PC-3 (cell line): ENCODE measurements around the gene JSRP1. TPM values are rescaled to one million over a fixed set of nuclear protein-coding genes. Genes with fewer than 3 reads are reported as not detected.
"Not testable (repeated sequence)": the region's sequence is repeated elsewhere in the genome, so short reads cannot be mapped to it uniquely, and the experiment has no call there.

ENCODE experiments used
- ATAC-seq: fragments of 200-7000 bp; cut with Tn5 transposase; 2 replicates; pipeline ENCODE4 v1.9.1; 2020; ENCODE audit warnings: mild to moderate bottlenecking, moderate library complexity
- BruUV-seq: library from RNA; stranded (reverse); fragments of 400-500 nt; replicated peaks from 2 replicates; lab custom pipeline; 2021; lab: Mats Ljungman, UMichigan
- CTCF ChIA-PET: fragments of 300-600 bp; sonication (Branson Sonifier 250); formaldehyde crosslinking; loops from one replicate; lab custom pipeline; 2022; ENCODE audit warnings: antibody characterized with exemption; lab: Charles Lee
- POLR2A ChIA-PET: fragments of 300-600 bp; sonication (Branson Sonifier 250); formaldehyde crosslinking; loops from one replicate; lab custom pipeline; 2022; ENCODE audit warnings: antibody characterized with exemption; ENCODE audit not compliant: unreplicated experiment; lab: Charles Lee
- DNase-seq: peaks from one replicate; pipeline ENCODE4 v3.0.0-alpha.2; 2015
- H2AFZ ChIP-seq: fragments of 300-600 bp; sonication (generic); 2 replicates; pipeline ENCODE4 v1.6.0; 2016; ENCODE audit warnings: antibody characterized with exemption, low read length
- H3F3A ChIP-seq: fragments of 300-600 bp; sonication (generic); one replicate; pipeline ENCODE4 v1.6.0; 2017; ENCODE audit warnings: antibody characterized with exemption, low read length, control low read depth, mild to moderate bottlenecking; ENCODE audit not compliant: unreplicated experiment
- H3K27ac ChIP-seq: fragments of 300-600 bp; sonication (generic); 2 replicates; pipeline ENCODE4 v1.5.1; 2016; ENCODE audit warnings: mild to moderate bottlenecking, low read length
- H3K27me3 ChIP-seq: fragments of 300-600 bp; sonication (generic); 2 replicates; pipeline ENCODE4 v1.6.1; 2016; ENCODE audit warnings: low read length, mixed read lengths
- H3K36me3 ChIP-seq: fragments of 300-600 bp; sonication (generic); 2 replicates; pipeline ENCODE4 v1.6.1; 2016; ENCODE audit warnings: low read depth, mixed run types, low read length, mixed read lengths
- H3K4me1 ChIP-seq: fragments of 300-600 bp; sonication (generic); 2 replicates; pipeline ENCODE4 v1.5.1; 2016; ENCODE audit warnings: low read length; ENCODE audit not compliant: insufficient read depth
- H3K4me2 ChIP-seq: fragments of 300-600 bp; sonication (generic); 2 replicates; pipeline ENCODE4 v1.6.0; 2016; ENCODE audit warnings: low read length
- H3K4me3 ChIP-seq: fragments of 300-600 bp; sonication (generic); 2 replicates; pipeline ENCODE4 v1.5.1; 2016; ENCODE audit warnings: mild to moderate bottlenecking, low read length, mixed read lengths
- H3K79me2 ChIP-seq: fragments of 300-600 bp; sonication (generic); 2 replicates; pipeline ENCODE4 v1.6.1; 2017; ENCODE audit warnings: low read length, mixed read lengths
- H3K9ac ChIP-seq: fragments of 300-600 bp; sonication (generic); 2 replicates; pipeline ENCODE4 v1.6.0; 2016; ENCODE audit warnings: mild to moderate bottlenecking, low read length
- H3K9me2 ChIP-seq: fragments of 300-600 bp; sonication (generic); replicated peaks from 2 replicates; pipeline ENCODE4 v1.6.1; 2016; ENCODE audit warnings: mixed run types, low read length, mixed read lengths
- H3K9me3 ChIP-seq: fragments of 300-600 bp; sonication (generic); 2 replicates; pipeline ENCODE4 v1.6.1; 2016; ENCODE audit warnings: low read length, mixed read lengths
- H4K20me1 ChIP-seq: fragments of 300-600 bp; sonication (generic); 2 replicates; pipeline ENCODE4 v1.6.1; 2016; ENCODE audit warnings: low read length, mixed read lengths
- EZH2 ChIP-seq: fragments of 300-600 bp; sonication (generic); IDR thresholded peaks from one replicate; pipeline ENCODE4 v1.6.1; 2017; ENCODE audit warnings: antibody characterized with exemption, mild to moderate bottlenecking, low read length; ENCODE audit not compliant: unreplicated experiment
- EZH2phosphoT487 ChIP-seq: fragments of 300-600 bp; sonication (generic); IDR thresholded peaks from 2 replicates; pipeline ENCODE4 v1.6.1; 2018; ENCODE audit warnings: mild to moderate bottlenecking, antibody characterized with exemption, low read length, borderline replicate concordance
- intact Hi-C: fragments of 100-400 bp; cut with micrococcal nuclease; formaldehyde crosslinking; loops from 2 replicates; pipeline ENCODE4 v1.9.0; 2023
- total RNA-seq: library from RNA; depleted of rRNA; stranded (reverse); fragments of >200 nt; gene quantifications from 2 replicates; pipeline ENCODE4 v1.2.3, GENCODE V29; 2014
- TF ChIP-seq, protein P1 (sequence below): fragments of 300-600 bp; sonication (generic); conservative IDR thresholded peaks from 2 replicates; pipeline ENCODE4 v1.5.1; 2017; ENCODE audit warnings: antibody characterized with exemption, low read depth, mild to moderate bottlenecking, low read length

JSRP1 gene
- total RNA-seq, 1 experiment from 2014 or later, result not detected

DNA sequence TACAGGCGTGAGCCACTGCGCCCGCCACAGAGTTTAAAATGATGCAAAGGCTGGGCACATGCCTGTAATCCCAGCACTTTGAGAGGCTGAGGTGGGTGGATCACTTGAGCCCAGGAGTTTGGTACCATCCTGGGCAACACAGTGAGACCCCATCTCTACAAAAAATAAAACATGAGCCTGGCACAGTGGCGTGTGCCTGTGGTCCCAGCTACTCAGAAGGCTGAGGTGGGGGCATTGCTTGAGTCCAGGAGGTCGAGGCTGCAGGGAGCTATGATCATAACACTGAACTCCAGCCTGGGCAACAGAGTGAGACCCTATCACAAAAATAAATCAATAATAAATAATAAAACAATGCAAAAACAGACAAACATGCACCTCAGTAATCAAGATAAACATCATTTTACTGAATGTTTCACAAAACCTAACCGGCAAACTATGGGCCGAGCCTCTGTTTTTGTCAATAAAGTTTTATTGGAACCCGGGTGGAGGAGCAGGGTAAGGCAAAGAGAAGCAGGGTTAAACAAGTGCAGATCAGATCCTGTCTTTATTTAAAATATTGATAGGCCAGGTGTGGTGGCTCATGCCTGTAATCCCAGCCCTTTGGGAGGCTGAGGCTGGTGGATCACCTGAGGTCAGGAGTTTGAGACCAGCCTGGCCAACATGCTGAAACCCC is 27.8 kb upstream of the JSRP1 start:
- no peaks in the 10 kb centered on the region for H4K20me1 ChIP-seq
- H3K27me3 ChIP-seq, result no peaks in the 10 kb centered on the region
- no peak overlapping the region for H3K4me3 ChIP-seq
- H3K79me2 ChIP-seq, result no peaks in the 10 kb centered on the region
- no peaks in the 10 kb centered on the region for H3K9me2 ChIP-seq
- CTCF ChIA-PET, result no interaction called here
- ATAC-seq, result no peak
- no TSS peak for BruUV-seq
- H3K9me3 ChIP-seq, result no peaks in the 10 kb centered on the region
- no peak overlapping the region for H3K27ac ChIP-seq
- TF ChIP-seq, protein P1, sequence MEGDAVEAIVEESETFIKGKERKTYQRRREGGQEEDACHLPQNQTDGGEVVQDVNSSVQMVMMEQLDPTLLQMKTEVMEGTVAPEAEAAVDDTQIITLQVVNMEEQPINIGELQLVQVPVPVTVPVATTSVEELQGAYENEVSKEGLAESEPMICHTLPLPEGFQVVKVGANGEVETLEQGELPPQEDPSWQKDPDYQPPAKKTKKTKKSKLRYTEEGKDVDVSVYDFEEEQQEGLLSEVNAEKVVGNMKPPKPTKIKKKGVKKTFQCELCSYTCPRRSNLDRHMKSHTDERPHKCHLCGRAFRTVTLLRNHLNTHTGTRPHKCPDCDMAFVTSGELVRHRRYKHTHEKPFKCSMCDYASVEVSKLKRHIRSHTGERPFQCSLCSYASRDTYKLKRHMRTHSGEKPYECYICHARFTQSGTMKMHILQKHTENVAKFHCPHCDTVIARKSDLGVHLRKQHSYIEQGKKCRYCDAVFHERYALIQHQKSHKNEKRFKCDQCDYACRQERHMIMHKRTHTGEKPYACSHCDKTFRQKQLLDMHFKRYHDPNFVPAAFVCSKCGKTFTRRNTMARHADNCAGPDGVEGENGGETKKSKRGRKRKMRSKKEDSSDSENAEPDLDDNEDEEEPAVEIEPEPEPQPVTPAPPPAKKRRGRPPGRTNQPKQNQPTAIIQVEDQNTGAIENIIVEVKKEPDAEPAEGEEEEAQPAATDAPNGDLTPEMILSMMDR, result no peak
- no peak for TF ChIP-seq EZH2phosphoT487
- TF ChIP-seq EZH2, result no peak
- H3F3A ChIP-seq, result no peaks in the 10 kb centered on the region
- intact Hi-C loops, result no loop called here
- DNase-seq, result no peak
- no peaks in the 10 kb centered on the region for H3K36me3 ChIP-seq
- no peak overlapping the region for H3K9ac ChIP-seq
- H3K4me1 ChIP-seq, result no peaks in the 10 kb centered on the region
- no peak overlapping the region for H3K4me2 ChIP-seq
- no peak overlapping the region for H2AFZ ChIP-seq
- POLR2A ChIA-PET, result no interaction called here

DNA sequence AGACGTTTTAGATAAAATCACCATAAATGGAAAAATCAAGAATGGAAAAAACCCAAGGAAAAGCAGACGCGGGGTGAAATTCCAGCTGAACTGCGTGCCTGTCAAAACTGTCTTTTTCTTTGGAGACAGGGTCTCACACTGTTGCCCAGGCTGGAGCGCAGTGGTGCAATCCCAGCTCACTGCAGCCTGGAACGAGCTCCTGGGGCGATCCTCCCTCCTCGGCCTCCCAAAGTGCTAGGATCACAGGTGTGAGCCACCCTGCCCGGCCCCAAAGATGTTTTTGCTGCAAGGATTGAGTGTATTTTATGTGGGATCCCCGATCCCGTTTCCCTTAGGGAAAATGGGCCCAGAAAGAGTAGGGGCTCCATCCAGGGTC is 26.6 kb upstream of the JSRP1 start:
- CTCF ChIA-PET, result no interaction called here
- Histone ChIP-seq H3K27me3 (no peaks in the 10 kb centered on the region), H3K27ac (no peak overlapping the region), H2AFZ (no peak overlapping the region), H3K36me3 (no peaks in the 10 kb centered on the region), H3K9me3 (no peaks in the 10 kb centered on the region), H3K4me1 (no peaks in the 10 kb centered on the region), H3K4me3 (no peak overlapping the region), H3K9ac (no peak overlapping the region), H3F3A (no peaks in the 10 kb centered on the region), H3K4me2 (no peak overlapping the region), H3K9me2 (no peaks in the 10 kb centered on the region), H3K79me2 (no peaks in the 10 kb centered on the region), H4K20me1 (no peaks in the 10 kb centered on the region)
- intact Hi-C loops, result no loop called here
- POLR2A ChIA-PET, result no interaction called here
- TF ChIP-seq EZH2 (no peak), EZH2phosphoT487 (no peak)
- TF ChIP-seq, protein P1, result no peak
- DNase-seq, result no peak
- no peak for ATAC-seq
- BruUV-seq, result no TSS peak

- TF ChIP-seq, protein P1, result no peak
- TF ChIP-seq EZH2 (no peak), EZH2phosphoT487 (no peak)
- no peak within 1 kb of the TSS for H2AFZ ChIP-seq
Measured at GRCh38 chr19:2282062-2282861, 26.0 kb upstream of the JSRP1 start, which contains the start of gene PEAK3. TSS of gene PEAK3 (minus strand) at chr19:2282175. CDS start at chr19:2280931, 1,244 bp downstream.

DNA sequence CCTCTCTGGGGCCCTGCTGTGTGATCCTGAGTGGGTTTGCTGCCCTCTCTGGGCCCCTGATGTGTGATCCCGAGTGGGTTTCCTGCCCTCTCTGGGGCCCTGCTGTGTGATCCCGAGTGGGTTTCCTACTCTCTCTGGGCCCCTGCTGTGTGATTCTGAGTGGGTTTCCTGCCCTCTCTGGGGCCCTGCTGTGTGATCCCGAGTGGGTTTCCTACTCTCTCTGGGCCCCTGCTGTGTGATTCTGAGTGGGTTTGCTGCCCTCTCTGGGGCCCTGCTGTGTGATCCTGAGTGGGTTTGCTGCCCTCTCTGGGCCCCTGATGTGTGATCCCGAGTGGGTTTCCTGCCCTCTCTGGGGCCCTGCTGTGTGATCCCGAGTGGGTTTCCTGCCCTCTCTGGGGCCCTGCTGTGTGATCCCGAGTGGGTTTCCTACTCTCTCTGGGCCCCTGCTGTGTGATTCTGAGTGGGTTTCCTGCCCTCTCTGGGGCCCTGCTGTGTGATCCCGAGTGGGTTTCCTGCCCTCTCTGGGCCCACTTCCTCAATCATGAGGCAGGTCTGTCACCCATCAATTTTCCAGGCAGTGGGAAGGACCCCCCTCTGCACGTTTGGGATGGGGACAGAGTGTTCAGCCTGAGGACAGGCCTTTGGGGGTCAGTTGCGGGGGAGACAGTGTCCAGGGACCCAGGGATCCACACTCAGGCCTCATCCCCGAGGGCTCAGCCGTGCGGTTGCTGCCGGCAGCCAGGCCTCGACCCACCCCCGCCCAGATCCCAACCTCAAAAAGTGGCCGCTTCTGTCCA is 25.2 kb upstream of the JSRP1 start:
- CTCF ChIA-PET, H3K4me1 ChIP-seq, H3K4me3 ChIP-seq, DNase-seq, H3F3A ChIP-seq, ATAC-seq, intact Hi-C loops, H3K4me2 ChIP-seq, H3K9me3 ChIP-seq, H3K9ac ChIP-seq, H3K27ac ChIP-seq, POLR2A ChIA-PET, H3K36me3 ChIP-seq, H2AFZ ChIP-seq, BruUV-seq, H4K20me1 ChIP-seq, H3K27me3 ChIP-seq, H3K9me2 ChIP-seq, H3K79me2 ChIP-seq: not testable (repeated sequence)

More at GRCh38 chr19:2282062-2282861, 26.0 kb upstream of the JSRP1 start, which contains the start of gene PEAK3:
- no TSS peak for BruUV-seq
- no peak within 1 kb of the TSS for H3K9ac ChIP-seq
- H3K27ac ChIP-seq, result no peak within 1 kb of the TSS
- H3F3A ChIP-seq, result no peaks in the 10 kb centered on the region
- intact Hi-C loops, result no loop called here
- no peak within 1 kb of the TSS for H3K4me3 ChIP-seq
- H3K27me3 ChIP-seq, result no peaks in the 10 kb centered on the region
- H3K4me2 ChIP-seq, result no peak within 1 kb of the TSS
- H3K9me3 ChIP-seq, result no peaks in the 10 kb centered on the region
- no peaks in the 10 kb centered on the region for H3K4me1 ChIP-seq
- H3K79me2 ChIP-seq, result no peaks in the 10 kb centered on the region
- POLR2A ChIA-PET, result no interaction called here
- no peaks in the 10 kb centered on the region for H4K20me1 ChIP-seq
- H3K36me3 ChIP-seq, result no peaks in the 10 kb centered on the region
- DNase-seq, result no peak
- CTCF ChIA-PET, result no interaction called here
- ATAC-seq, result no peak
- H3K9me2 ChIP-seq, result no peaks in the 10 kb centered on the region
